ENCODE results near the gene HBS1L. TPM values are rescaled to one million over a fixed set of nuclear protein-coding genes. Genes with fewer than 3 reads are reported as not detected.

Gene HBS1L
- total and polyA plus RNA-seq, 9 of the 15 experiments (the other 6 are each of a cell fraction or from before 2014, with no cell fraction given) = 101 to 199 (median 145) TPM

- TF ChIP-seq OTX1 (CRISPR knock-in tag; IDR thresholded peaks at IDR 0.05) (no peak), FOXJ2 (tag; IDR thresholded peaks at IDR 0.05) (peak; percentile 61; the same call in 1 of the 2 replicates), ZBTB43 (CRISPR knock-in tag; IDR thresholded peaks at IDR 0.05) (no peak), POLR2A (conservative IDR thresholded peaks at IDR 0.05) (peak; percentile 92), ZNF239 (CRISPR knock-in tag; IDR thresholded peaks at IDR 0.05) (no peak), POLR2AphosphoS2 (IDR thresholded peaks at IDR 0.05; ENCODE audit: low read length) (no peak; the same call in 1 of the 2 replicates), CREB5 (CRISPR knock-in tag; IDR thresholded peaks at IDR 0.05) (no peak), SPI1 (IDR thresholded peaks at IDR 0.05; ENCODE audit: borderline replicate concordance, low read depth, low read length) (no peak), MAX (CRISPR knock-in tag; IDR thresholded peaks at IDR 0.05) (peak; percentile 66), ZBTB40 (IDR thresholded peaks at IDR 0.05) (no peak), ZBTB40 (CRISPR knock-in tag; IDR thresholded peaks at IDR 0.05) (no peak)
- TF ChIP-seq, protein P1, sequence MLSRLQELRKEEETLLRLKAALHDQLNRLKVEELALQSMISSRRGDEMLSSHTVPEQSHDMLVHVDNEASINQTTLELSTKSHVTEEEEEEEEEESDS (CRISPR knock-in tag; IDR thresholded peaks at IDR 0.05) = no peak
- TF ChIP-seq, protein P2, sequence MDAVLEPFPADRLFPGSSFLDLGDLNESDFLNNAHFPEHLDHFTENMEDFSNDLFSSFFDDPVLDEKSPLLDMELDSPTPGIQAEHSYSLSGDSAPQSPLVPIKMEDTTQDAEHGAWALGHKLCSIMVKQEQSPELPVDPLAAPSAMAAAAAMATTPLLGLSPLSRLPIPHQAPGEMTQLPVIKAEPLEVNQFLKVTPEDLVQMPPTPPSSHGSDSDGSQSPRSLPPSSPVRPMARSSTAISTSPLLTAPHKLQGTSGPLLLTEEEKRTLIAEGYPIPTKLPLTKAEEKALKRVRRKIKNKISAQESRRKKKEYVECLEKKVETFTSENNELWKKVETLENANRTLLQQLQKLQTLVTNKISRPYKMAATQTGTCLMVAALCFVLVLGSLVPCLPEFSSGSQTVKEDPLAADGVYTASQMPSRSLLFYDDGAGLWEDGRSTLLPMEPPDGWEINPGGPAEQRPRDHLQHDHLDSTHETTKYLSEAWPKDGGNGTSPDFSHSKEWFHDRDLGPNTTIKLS (IDR thresholded peaks at IDR 0.05; ENCODE audit: borderline replicate concordance, low read depth) = peak; percentile 62; the same call in 1 of the 2 replicates
Measured at GRCh38 chr6:135054569-135055498, at the start of gene HBS1L (continued).
